ENCODE results near the gene PTPN7. TPM values are rescaled to one million over a fixed set of nuclear protein-coding genes. Genes with fewer than 3 reads are reported as not detected.
A peak's percentile ranks its signal among the peaks of the same experiment; 100 is the strongest.

PTPN7 gene
- total RNA-seq, 1 experiment from 2014 or later = not detected

- Histone ChIP-seq H3K79me2 (ENCODE audit: low read length) (no peaks in the 10 kb centered on the region), H3K9ac (ENCODE audit: low read length) (no peak overlapping the region), H2AFZ (ENCODE audit: low read length) (no peak overlapping the region), H3K4me1 (ENCODE audit: insufficient read depth, low read length) (peaks cover 35% of the 10 kb centered on the region), H3K9me2 (replicated peaks; ENCODE audit: low read length) (no peaks in the 10 kb centered on the region), H3F3A (ENCODE audit: low read length, unreplicated experiment) (no peaks in the 10 kb centered on the region), H4K20me1 (ENCODE audit: low read length) (no peaks in the 10 kb centered on the region), H3K4me3 (ENCODE audit: low read length) (no peak overlapping the region), H3K27me3 (ENCODE audit: low read length) (no peaks in the 10 kb centered on the region), H3K27ac (ENCODE audit: low read length) (0 out of 2 replicates have a peak overlapping the region, but pooled peaks have one; percentile 81), H3K36me3 (ENCODE audit: low read depth, low read length) (no peaks in the 10 kb centered on the region), H3K4me2 (ENCODE audit: low read length) (no peak overlapping the region), H3K9me3 (ENCODE audit: low read length) (no peaks in the 10 kb centered on the region)
- no TSS peak for BruUV-seq (replicated peaks)
- TF ChIP-seq CTCF (conservative IDR thresholded peaks at IDR 0.05; ENCODE audit: low read depth, low read length) = no peak
- no peak for TF ChIP-seq EZH2 (IDR thresholded peaks at IDR 0.05; ENCODE audit: low read length, unreplicated experiment)
- TF ChIP-seq EZH2phosphoT487 (IDR thresholded peaks at IDR 0.05; ENCODE audit: borderline replicate concordance, low read length) = no peak
- no peak for DNase-seq
- ATAC-seq = no peak
- POLR2A ChIA-PET (ENCODE audit: unreplicated experiment) = interaction anchor here (0.6 kb wide), 1 partner anchor 85 kb away, joined by 3 read pairs; no protein-coding TSS in a partner anchor
- intact Hi-C loops (cut with micrococcal nuclease) = no loop called here
- CTCF ChIA-PET = no interaction called here
Observed at GRCh38 chr1:202107801-202108731, 52.3 kb downstream of the PTPN7 start.

GRCh38 chr1:202107321-202107761 is 53.1 kb downstream of the PTPN7 start:
- Histone ChIP-seq H3K27me3 (ENCODE audit: low read length) (no peaks in the 10 kb centered on the region), H3K4me2 (ENCODE audit: low read length) (0 out of 2 replicates have a peak overlapping the region, but pooled peaks have one; percentile 8), H3K9ac (ENCODE audit: low read length) (no peak overlapping the region), H4K20me1 (ENCODE audit: low read length) (no peaks in the 10 kb centered on the region), H3K36me3 (ENCODE audit: low read depth, low read length) (no peaks in the 10 kb centered on the region), H3K27ac (ENCODE audit: low read length) (peak overlapping the region; percentile 81), H3K9me2 (replicated peaks; ENCODE audit: low read length) (no peaks in the 10 kb centered on the region), H3K4me1 (ENCODE audit: insufficient read depth, low read length) (peaks cover 31% of the 10 kb centered on the region), H2AFZ (ENCODE audit: low read length) (no peak overlapping the region), H3K79me2 (ENCODE audit: low read length) (no peaks in the 10 kb centered on the region), H3K9me3 (ENCODE audit: low read length) (no peaks in the 10 kb centered on the region), H3F3A (ENCODE audit: low read length, unreplicated experiment) (no peaks in the 10 kb centered on the region), H3K4me3 (ENCODE audit: low read length) (no peak overlapping the region)
- peak; percentile 44 for DNase-seq
- BruUV-seq (replicated peaks) = no TSS peak
- peak; percentile 52 for ATAC-seq
- TF ChIP-seq EZH2phosphoT487 (IDR thresholded peaks at IDR 0.05; ENCODE audit: borderline replicate concordance, low read length) (no peak), EZH2 (IDR thresholded peaks at IDR 0.05; ENCODE audit: low read length, unreplicated experiment) (no peak), CTCF (conservative IDR thresholded peaks at IDR 0.05; ENCODE audit: low read depth, low read length) (no peak)
- ChIA-PET CTCF (no interaction called here), POLR2A (ENCODE audit: unreplicated experiment) (no interaction called here)
- intact Hi-C loops (cut with micrococcal nuclease) = no loop called here

All from PC-3 (cell line).